HG03378 (cell line): Measurements from ENCODE around the gene RBBP5.

Experiments used
- ATAC-seq: cut with Tn5 transposase; IDR thresholded peaks from one replicate; pipeline ENCODE4 v1.9.1; 2021; ENCODE audit warnings: mild to moderate bottlenecking, moderate library complexity; ENCODE audit not compliant: unreplicated experiment

RBBP5 gene

GRCh38 chr1:205129447-205130029 lies 7.8 kb upstream of the RBBP5 start:
- no peak for ATAC-seq

GRCh38 chr1:205128050-205128449 lies 6.3 kb upstream of the RBBP5 start:
- ATAC-seq, result no peak

DNA sequence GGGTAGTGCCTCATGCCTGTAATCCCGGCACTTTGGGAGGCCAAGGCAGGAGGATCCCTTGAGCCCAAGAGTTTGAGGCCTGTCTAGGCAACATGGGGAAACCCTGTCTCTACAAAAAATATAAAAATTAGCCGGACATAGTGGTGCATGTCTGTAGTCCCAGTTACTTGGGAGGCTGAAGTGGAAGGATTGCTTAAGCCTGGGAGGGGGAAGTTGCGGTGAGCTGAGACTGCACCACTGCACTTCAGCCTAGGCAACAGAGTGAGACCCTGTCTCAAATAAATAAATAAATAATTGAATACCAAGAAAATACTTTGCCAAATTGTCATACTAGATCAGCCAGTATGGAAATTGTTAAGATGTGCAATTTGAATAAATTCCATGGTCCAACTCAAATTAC lies 5.9 kb upstream of the RBBP5 start:
- no peak for ATAC-seq

DNA sequence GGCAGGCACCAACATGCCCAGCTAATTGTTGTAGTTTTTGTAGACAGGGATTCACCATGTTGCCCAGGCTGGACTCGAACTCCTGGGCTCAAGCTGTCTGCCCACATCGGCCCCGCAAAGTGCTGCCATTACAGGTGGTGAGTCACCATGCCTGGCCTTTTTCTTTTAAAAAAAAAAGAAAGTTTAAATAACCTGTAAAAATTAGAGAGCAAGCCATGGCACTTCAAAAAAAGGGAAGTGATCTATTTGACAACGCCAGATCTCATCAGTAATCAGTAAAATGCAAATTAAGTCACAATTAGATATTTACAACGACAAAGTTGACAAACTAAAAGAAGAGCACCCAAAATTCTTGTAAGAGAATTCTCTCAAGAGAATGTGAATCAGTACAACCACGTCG lies 2.9 kb upstream of the RBBP5 start:
- no peak for ATAC-seq

- ATAC-seq, result no peak
These were observed 708 bp upstream of the RBBP5 start for GRCh38 chr1:205122489-205122882.

DNA sequence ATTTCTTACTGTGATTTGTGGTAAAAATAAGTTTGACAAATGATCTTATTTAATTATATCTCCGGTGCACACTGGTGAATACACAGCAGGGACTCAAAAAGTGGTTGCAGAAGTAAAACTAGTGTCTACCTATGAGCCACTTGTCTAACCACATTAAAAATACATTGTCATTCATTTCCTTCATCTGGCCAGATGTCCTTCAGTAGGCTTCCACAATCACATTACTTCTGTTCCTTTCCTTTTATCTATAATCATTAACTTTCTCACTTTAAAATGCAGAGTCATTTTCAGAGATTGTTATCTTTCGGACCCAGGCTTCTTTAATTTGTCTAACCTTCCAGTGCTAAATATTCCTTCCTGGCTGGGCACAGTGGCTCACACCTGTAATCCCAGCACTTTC lies 3.0 kb downstream of the RBBP5 start:
- ATAC-seq, result no peak

GRCh38 chr1:205111354-205111753 lies 10.4 kb downstream of the RBBP5 start:
- ATAC-seq, result no peak

GRCh38 chr1:205109711-205110110 lies 12.1 kb downstream of the RBBP5 start:
- ATAC-seq, result no peak

GRCh38 chr1:205109269-205109668 lies 12.5 kb downstream of the RBBP5 start:
- no peak for ATAC-seq

DNA sequence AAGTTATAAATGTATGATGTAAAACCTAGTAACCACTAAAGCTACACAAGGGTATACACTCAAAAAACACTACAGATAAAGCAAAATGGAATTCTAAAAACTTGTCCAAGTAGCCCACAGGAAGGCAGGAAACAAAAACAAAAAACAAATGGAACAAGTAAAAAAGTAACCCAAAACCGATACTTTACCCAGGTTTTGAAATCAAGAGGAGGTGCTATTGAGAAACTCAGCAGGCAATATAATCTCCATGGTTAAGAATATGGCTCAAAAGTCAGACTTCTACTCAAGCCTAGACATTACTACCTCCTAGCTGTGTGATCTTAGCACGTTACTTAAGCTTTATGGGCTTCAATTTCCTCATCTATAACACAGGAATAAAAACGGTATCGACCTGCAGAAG lies 13.3 kb downstream of the RBBP5 start:
- ATAC-seq, result no peak

DNA sequence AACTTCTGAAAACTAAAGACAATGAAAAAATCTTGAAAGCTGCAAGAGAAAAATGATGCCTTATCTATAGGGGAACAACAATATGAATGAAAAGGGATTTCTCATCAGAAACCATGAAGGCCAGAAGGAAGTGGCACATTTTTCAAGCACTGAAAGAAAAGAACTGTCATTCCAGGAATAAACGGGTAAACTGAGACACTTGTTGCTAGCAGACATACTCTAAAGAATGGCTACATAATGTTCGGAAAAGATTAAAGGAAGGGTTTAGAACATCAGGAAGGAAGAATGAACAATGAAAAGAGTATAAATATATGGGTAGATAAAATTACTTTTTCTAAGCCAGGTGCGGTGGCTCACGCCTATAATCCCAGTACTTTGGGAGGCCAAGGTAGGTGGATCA lies 14.5 kb downstream of the RBBP5 start:
- ATAC-seq, result no peak

GRCh38 chr1:205102404-205102803 lies 19.4 kb downstream of the RBBP5 start:
- ATAC-seq, result no peak

- no peak for ATAC-seq
These were observed 23.5 kb downstream of the RBBP5 start for GRCh38 chr1:205098242-205098641.

DNA sequence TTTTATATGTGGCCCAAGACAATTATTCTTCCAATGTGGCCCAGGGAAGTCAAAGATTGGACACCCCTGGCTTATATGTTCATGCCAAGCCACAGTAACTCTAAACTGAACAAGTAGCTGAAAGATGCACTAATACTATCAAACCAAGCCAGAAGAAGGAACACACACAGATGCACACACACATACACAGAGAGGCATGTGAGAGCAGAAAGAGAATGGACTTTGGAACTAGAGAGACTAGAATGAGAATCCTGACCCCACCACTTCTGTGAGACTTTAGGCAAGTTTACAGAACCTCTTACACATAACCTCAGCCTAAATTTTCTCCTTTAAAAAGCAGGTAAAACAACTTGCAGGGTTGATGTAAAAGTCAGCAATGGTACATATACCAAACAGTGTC lies 26.4 kb downstream of the RBBP5 start:
- no peak for ATAC-seq

DNA sequence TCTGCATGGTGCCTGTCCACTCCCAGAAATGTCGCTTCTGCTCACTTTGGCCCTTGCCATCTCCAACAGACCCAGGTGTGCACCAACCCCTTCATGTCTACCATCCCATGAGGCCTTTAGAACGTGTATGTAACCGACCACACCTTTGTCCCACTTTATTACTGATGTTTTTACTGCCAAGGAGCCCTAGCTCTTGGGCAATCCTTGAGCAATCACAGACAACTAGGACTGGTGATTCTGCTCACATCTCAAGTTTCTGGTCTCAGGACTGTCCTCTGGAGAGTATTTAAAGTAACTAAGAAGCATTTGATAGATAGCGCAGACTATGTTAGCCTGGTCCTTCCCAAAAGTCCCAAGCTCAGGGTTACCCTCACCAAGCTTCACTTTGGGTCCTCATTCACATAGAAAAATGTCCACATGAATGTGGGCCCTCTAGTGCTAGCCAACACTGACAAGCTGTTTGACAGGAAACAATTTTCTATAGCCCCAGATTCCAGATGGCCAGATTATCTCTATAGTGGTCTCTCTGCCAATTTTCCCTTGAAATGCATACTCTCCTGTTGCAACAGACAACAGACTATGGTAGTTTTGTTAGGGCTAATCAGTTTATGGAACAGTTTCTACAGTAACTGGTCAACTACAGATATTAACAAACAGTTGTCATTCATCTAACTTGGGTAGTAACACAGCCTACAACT lies 30.6 kb downstream of the RBBP5 start:
- no peak for ATAC-seq

DNA sequence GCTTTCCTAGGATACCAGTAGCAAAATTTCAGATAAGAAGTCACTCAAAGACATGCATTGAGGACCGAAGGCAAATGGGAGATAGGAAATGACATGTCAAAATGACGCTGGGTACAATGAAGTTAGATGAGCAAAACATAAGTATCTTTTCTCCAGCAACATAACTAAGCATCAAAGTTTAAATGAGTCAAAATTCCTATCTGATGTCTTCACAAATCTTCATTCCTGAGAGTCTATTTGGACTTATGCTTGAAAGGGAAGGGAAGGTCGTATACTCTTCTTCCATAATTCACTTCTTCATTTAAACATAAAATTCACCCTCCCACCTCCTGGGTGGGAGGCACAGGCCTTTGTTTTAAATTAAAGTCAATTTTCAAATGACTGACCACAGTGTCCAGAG lies 33.4 kb downstream of the RBBP5 start:
- no peak for ATAC-seq

DNA sequence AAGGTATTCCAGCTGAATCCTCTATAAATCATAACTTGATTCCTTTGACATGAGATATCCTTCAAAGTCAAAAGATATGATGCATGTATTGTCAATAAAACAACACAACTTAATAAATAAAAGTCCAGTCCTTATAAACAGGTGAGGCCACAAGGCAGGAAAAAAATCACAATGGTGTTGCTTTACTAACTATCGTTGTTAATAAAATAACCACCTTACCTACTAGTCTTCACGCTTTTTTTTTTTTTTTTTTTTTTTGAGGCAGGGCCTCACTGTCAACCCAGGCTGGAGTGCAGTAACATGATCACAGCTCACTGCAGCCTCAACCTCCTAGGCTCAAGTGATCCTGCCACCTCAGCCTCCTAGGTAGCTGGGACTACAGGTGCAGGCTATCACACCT lies 37.4 kb downstream of the RBBP5 start, which contains the start of gene TMEM81:
Gene TMEM81 (minus strand): TSS at position 101 of the 400 bp plus-strand sequence. CDS start 140 bp downstream, outside the sequence.
- ATAC-seq, result no peak

GRCh38 chr1:205082431-205082830 lies 39.3 kb downstream of the RBBP5 start:
- ATAC-seq, result no peak

DNA sequence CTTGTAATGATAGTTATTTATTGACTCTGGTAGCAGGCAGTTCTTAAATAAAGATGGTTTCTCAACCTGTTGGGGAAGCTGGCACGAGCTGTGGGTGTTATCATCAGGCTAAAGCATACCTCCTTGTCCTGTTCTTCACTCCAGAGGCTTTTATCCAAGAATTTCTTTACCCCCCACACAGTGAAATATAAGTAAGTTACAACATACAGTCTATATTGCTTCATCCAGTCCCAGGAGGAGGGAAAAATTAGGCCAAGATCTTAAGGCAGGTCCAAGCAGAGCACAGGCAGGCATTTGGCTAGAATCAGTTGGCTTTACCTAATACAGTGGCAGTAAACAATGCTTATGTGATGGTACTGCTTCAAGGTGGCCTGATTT lies 43.9 kb downstream of the RBBP5 start:
- ATAC-seq, result no peak

DNA sequence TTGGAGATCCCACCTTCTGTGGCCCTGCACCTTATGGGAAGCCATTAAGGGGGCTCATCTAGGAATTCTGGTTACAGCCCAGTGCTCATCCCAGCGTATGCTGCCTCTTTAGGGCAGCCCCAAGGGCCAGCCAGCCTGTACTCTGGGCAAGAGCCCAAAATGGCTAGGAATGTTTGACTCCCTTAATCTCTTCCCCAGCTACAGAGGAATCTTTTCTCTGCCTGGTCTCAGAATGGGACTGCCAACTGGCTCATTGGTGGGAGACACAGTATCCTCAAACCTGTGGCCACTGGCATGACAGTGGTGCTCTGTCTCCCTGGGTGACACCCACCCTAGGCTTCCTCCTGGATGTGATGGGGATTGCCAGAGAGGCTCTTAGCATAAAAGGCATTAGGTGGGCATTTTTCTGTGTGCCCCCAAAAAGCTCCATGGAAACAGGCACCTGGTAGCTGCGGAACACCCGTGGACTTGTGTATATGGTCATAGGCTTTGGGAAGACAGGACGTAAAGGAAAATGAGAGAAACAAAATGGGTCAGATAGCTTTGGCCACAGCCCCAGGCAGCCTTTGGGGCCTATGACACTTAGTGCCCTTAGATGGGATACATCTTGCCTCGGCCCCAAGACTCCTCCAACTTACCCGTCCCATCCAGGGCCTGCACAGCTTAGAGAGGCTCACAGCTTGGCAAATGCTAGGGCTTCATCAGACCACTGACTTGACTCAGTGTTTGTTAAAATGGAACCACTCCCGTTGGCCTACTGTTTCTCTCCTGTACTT lies 44.4 kb downstream of the RBBP5 start:
- ATAC-seq, result no peak

DNA sequence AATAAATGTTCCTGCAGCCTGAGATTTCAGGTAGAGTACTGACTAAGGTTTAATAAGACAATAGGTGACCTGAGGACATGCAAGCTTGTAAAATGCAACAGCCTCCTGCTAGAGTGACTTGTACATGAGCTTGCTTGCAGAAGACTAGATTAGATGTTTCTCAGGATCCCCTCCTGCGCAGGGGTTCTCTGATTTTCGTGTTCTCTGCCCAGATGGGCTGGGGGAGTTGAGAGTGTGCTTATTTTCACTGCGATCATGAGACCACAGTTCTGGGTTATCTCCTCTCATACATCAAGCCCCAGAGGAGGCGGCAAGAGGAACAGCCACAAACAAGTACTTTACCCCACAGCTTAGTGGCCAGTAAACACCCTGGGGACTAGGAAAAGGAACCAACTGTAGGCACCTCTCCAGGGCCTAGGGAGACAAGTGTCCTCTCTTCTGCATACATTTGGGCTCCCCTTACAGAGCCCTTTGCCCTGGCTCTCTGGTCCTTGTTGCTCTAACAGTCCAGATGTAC lies 45.5 kb downstream of the RBBP5 start:
- no peak for ATAC-seq

DNA sequence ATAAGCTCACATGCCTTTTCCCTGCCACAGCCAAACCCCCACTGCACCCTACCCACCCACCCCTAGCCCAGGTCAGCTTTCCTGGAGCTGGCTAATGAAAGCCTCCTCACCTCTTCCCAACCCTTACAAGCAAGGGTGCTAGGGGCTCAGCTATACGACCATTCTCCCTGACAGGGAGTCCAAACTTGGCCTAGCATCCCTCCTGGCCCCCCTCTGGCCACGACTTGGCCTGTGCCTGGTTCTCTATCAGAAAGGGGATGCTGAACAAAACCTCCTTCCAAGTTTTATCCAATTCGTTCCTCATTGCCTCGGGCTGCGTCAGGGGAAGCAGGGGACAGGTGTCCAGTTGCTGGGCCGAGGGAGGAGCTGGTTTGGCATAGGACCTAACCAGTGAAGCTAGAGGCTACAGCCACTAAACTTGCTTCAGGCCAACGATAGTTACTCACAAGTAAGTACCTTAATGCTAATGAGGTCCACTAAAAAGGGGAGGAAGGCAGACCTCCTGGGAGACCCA lies 46.1 kb downstream of the RBBP5 start:
- no peak for ATAC-seq
